ENCODE measurements around the gene RASD1. TPM values are rescaled to one million over a fixed set of nuclear protein-coding genes. Genes with fewer than 3 reads are reported as not detected.

RASD1 gene
- total RNA-seq, 2 experiments from 2014 or later: 0.18 to 0.21 TPM

DNA sequence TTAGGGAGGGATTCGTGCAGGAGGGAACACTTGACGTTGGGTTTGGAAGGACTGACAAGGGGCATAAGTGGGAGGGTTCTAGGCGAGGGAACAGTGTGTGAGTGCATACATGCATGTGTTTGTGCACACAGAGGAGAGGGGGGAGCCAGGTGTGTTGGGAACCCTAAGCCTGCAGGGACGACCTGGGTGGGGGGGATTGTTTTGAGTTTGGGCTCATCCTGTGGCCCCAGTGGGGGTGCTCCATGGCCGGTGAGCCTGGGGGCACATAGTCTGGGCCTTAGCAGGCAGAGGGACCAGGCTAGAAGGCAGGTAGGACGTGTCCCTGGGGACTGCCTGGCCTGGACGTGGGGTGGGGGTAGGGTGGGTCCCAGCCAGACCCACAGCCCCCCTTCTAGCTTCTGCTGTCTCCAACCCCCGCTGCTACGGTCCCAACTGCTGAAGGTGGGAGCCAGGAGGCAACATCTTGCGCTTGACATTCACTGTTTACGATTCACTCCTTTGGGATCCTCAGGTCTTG lies 11.9 kb upstream of the RASD1 start:
- no peak for ATAC-seq
- H3K4me3 Mint-ChIP-seq: no peak overlapping the region
- peaks cover 2% of the 10 kb centered on the region for H3K4me1 Mint-ChIP-seq
- POLR2A ChIA-PET: no interaction called here
- no peaks in the 10 kb centered on the region for H3K36me3 Mint-ChIP-seq (ENCODE audit: low read depth)
- H3K9me3 Mint-ChIP-seq (ENCODE audit: low read depth): no peaks in the 10 kb centered on the region
- DNase-seq: no peak
- no peak overlapping the region for H3K27ac Mint-ChIP-seq
- CTCF ChIA-PET: interaction anchor here (0.8 kb wide), 1 partner anchor 28 kb away, joined by 3 read pairs; no protein-coding TSS in a partner anchor
- intact Hi-C loops (cut with DNase I, micrococcal nuclease): no loop called here
- no peaks in the 10 kb centered on the region for H3K27me3 Mint-ChIP-seq

DNA sequence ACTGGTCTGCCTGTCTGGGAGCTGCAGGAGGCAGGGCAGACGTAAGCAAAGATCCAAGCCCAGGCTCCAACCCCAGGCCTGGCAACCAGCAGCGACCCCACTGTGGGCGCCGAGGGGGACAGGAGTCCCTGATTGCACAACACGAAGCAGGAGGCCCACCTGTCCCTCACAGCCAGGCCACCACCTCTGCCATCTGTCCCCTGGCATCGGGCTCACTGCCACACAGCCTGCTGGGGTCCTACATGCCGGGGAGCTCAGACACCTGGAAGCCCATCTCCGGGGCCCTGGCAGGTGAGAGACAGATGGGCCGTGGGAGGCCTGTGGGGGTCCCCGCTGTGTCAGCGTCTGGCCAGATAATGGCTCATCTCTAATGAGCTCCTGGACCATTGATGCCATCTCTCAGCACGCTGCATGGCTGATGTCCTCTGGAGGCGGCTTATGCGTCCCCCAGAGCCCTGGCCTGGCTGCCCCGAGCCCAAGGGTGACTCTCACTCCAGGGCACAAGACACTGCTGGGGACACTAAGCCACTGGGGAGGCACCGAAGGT lies 11.3 kb upstream of the RASD1 start:
- CTCF ChIA-PET: interaction anchor here (0.6 to 2.5 kb wide), 4 partner anchors 11 to 400 kb away, joined by 3 to 14 read pairs (median 4); partner anchors contain the start of gene RASD1
- ATAC-seq (no peak), DNase-seq (no peak)
- intact Hi-C loops (cut with DNase I, micrococcal nuclease): no loop called here
- H3K27me3 Mint-ChIP-seq: no peaks in the 10 kb centered on the region
- peaks cover 2% of the 10 kb centered on the region for H3K4me1 Mint-ChIP-seq
- H3K9me3 Mint-ChIP-seq (ENCODE audit: low read depth): no peaks in the 10 kb centered on the region
- no peak overlapping the region for H3K4me3 Mint-ChIP-seq
- POLR2A ChIA-PET: interaction anchor here (0.7 kb wide), 1 partner anchor 37 kb away, joined by 3 read pairs; no protein-coding TSS in a partner anchor
- no peak overlapping the region for H3K27ac Mint-ChIP-seq
- H3K36me3 Mint-ChIP-seq (ENCODE audit: low read depth): no peaks in the 10 kb centered on the region

GRCh38 chr17:17506893-17507464 lies 10.8 kb upstream of the RASD1 start:
- H3K4me3 Mint-ChIP-seq: no peak overlapping the region
- ATAC-seq: no peak
- no peak overlapping the region for H3K27ac Mint-ChIP-seq
- intact Hi-C loops (cut with DNase I, micrococcal nuclease): no loop called here
- ChIA-PET POLR2A (interaction anchor here (0.7 kb wide), 1 partner anchor 37 kb away, joined by 3 read pairs; no protein-coding TSS in a partner anchor), CTCF (interaction anchor here (0.6 to 2.5 kb wide), 3 partner anchors 10 to 401 kb away, joined by 3 to 14 read pairs (median 4); partner anchors contain the start of gene RASD1)
- H3K27me3 Mint-ChIP-seq: peaks cover 4% of the 10 kb centered on the region
- H3K36me3 Mint-ChIP-seq (ENCODE audit: low read depth): no peaks in the 10 kb centered on the region
- H3K4me1 Mint-ChIP-seq: peaks cover 2% of the 10 kb centered on the region
- H3K9me3 Mint-ChIP-seq (ENCODE audit: low read depth): no peaks in the 10 kb centered on the region
- no peak for DNase-seq

DNA sequence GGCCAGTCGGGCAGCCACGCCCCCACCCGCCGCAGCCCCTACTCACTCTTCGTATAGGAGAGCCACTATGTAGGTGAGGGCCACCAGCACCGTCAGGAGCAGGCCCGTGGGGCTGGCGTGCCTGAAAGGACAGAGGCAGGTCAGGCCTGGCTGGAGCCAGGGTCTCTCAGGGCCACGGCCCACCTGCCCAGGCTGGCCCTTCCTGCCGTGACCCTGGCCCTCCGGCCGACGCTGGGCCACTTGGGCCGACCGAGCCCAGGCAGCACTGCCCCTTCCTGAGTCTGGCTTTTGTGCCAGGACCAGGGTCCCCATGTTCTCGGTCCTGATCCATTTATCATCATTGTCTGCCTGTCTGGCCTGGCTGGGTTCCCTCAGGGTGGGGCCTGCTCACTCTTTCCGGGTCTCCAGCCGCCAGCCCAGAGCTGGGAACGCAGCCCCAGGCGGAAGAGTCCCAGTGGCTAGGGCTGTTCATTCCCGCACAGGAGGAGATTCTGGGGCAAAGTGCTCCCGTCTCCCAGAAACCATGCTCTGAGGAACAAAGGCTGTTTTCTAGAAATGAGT lies 10.1 kb upstream of the RASD1 start:
- H3K4me1 Mint-ChIP-seq: peaks cover 2% of the 10 kb centered on the region
- intact Hi-C loops (cut with DNase I, micrococcal nuclease): no loop called here
- DNase-seq (no peak), ATAC-seq (no peak)
- no peaks in the 10 kb centered on the region for H3K9me3 Mint-ChIP-seq (ENCODE audit: low read depth)
- peaks cover 6% of the 10 kb centered on the region for H3K27me3 Mint-ChIP-seq
- no peaks in the 10 kb centered on the region for H3K36me3 Mint-ChIP-seq (ENCODE audit: low read depth)
- CTCF ChIA-PET: interaction anchor here (2.5 kb wide), 1 partner anchor 9 kb away, joined by 14 read pairs; the partner anchor contains the start of gene RASD1
- H3K4me3 Mint-ChIP-seq: no peak overlapping the region
- POLR2A ChIA-PET: no interaction called here
- H3K27ac Mint-ChIP-seq: no peak overlapping the region

DNA sequence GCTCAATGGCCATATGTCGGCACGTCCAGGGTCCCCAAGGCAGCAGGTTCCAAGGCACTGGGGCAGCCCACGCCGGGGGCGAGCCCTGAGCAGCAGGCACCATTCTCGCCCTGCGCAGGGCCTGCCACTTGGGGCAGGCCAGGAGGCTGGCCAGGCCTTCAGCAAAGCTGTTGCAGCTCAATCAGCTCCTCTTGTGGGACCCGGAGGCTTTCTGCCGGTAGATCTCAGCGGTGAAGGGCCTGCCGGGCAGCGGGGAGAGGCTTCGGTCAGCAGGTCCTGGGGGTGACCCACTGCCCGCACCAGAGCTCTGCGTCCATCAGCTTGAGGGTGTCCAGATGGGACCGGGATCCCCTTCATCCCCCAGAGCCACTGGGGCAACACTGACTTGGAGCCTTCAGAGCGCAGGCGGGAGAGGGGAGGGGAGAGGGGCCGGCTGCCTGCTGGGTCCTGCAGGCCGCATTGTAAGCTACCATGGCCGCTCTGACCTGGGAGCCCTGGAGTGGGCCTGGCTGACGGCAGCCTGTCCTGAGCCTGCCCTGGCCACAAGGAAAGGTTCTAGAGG lies 9.5 kb upstream of the RASD1 start:
- H3K4me3 Mint-ChIP-seq: no peak overlapping the region
- CTCF ChIA-PET: interaction anchor here (2.5 kb wide), 1 partner anchor 9 kb away, joined by 14 read pairs; the partner anchor contains the start of gene RASD1
- POLR2A ChIA-PET: no interaction called here
- no peak for DNase-seq
- H3K27ac Mint-ChIP-seq: no peak overlapping the region
- no peak for ATAC-seq
- peaks cover 6% of the 10 kb centered on the region for H3K27me3 Mint-ChIP-seq
- no peaks in the 10 kb centered on the region for H3K4me1 Mint-ChIP-seq
- H3K36me3 Mint-ChIP-seq (ENCODE audit: low read depth): no peaks in the 10 kb centered on the region
- intact Hi-C loops (cut with DNase I, micrococcal nuclease): no loop called here
- no peaks in the 10 kb centered on the region for H3K9me3 Mint-ChIP-seq (ENCODE audit: low read depth)

DNA sequence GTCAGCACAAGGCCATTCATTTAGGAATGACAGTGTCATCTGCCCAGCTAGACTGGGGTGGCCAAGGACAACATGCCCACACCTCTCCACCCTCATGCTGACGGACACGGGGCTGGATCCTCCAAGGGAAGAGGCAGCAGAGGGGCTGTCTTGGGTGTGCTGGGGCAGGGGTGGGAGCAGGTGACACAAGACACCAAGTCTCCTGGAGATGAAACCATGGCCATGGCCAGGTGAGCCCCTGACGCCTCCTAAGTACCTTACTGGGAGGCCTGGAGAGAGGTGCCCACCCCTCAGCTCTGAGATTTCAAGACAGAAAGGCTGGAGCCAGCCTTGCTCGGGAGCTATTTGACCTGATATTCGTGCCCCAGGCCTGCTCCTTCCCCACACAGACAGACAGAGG lies 9.0 kb upstream of the RASD1 start:
- intact Hi-C loops (cut with DNase I, micrococcal nuclease): no loop called here
- Mint-ChIP-seq H3K9me3 (ENCODE audit: low read depth) (no peaks in the 10 kb centered on the region), H3K27ac (no peak overlapping the region), H3K36me3 (ENCODE audit: low read depth) (no peaks in the 10 kb centered on the region), H3K27me3 (peaks cover 6% of the 10 kb centered on the region), H3K4me3 (no peak overlapping the region), H3K4me1 (no peaks in the 10 kb centered on the region)
- ChIA-PET POLR2A (no interaction called here), CTCF (interaction anchor here (2.5 kb wide), 1 partner anchor 8 kb away, joined by 14 read pairs; the partner anchor contains the start of gene RASD1)
- DNase-seq (no peak), ATAC-seq (no peak)

GRCh38 chr17:17504341-17505140 lies 8.3 kb upstream of the RASD1 start:
- Mint-ChIP-seq H3K4me1 (no peaks in the 10 kb centered on the region), H3K4me3 (no peak overlapping the region), H3K27me3 (peaks cover 6% of the 10 kb centered on the region), H3K27ac (no peak overlapping the region), H3K36me3 (ENCODE audit: low read depth) (no peaks in the 10 kb centered on the region), H3K9me3 (ENCODE audit: low read depth) (no peaks in the 10 kb centered on the region)
- ATAC-seq: no peak
- CTCF ChIA-PET: no interaction called here
- POLR2A ChIA-PET: no interaction called here
- DNase-seq: no peak
- intact Hi-C loops (cut with DNase I, micrococcal nuclease): no loop called here

- intact Hi-C loops (cut with DNase I, micrococcal nuclease): no loop called here
- no peak for ATAC-seq
- Mint-ChIP-seq H3K4me1 (no peaks in the 10 kb centered on the region), H3K4me3 (no peak overlapping the region), H3K36me3 (ENCODE audit: low read depth) (no peaks in the 10 kb centered on the region), H3K9me3 (ENCODE audit: low read depth) (no peaks in the 10 kb centered on the region), H3K27ac (no peak overlapping the region), H3K27me3 (peaks cover 6% of the 10 kb centered on the region)
- ChIA-PET POLR2A (no interaction called here), CTCF (no interaction called here)
- no peak for DNase-seq
Measured at GRCh38 chr17:17503566-17504130, 7.5 kb upstream of the RASD1 start.

DNA sequence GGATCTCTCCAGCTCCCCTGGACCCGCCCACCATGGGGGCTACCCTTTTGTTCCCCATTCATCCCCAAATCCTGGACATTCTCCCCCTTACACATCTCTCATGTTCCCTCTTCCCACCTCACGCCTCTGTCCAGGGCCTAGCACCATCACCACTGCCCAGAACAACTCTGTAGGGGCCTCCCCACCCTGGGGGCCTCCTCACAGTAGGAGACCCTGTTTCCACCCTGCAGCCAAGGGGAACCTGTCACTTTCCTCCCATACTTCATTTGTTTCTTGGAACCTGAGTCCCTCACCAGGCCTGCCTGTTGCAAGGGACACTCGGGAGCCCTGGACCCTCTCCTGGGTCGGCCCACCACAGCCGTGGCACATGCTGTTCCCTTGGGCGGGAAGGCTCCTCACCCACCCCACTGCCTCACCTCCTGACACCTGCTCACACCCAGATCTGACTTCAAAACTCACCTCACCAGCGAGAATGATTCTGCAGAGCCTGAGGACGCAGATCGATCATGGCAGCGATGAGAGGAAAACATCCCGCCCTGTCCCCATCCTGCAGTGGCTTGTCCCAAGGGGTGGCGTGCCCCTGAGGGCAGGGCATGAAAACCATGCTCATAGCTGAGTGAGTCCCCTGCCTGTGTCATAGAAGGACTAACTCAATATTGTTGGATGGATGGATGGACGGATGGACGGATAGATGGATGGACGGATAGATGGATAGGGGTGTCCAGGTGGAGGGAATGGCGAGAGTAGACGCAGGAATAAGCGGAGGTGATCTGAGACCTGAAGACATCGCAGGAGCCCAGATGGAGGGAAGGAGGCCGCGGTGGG lies 6.8 kb upstream of the RASD1 start:
- CTCF ChIA-PET: interaction anchor here (0.7 kb wide), 1 partner anchor 13 kb away, joined by 3 read pairs; no protein-coding TSS in a partner anchor
- intact Hi-C loops (cut with DNase I, micrococcal nuclease): no loop called here
- H3K36me3 Mint-ChIP-seq (ENCODE audit: low read depth): no peaks in the 10 kb centered on the region

DNA sequence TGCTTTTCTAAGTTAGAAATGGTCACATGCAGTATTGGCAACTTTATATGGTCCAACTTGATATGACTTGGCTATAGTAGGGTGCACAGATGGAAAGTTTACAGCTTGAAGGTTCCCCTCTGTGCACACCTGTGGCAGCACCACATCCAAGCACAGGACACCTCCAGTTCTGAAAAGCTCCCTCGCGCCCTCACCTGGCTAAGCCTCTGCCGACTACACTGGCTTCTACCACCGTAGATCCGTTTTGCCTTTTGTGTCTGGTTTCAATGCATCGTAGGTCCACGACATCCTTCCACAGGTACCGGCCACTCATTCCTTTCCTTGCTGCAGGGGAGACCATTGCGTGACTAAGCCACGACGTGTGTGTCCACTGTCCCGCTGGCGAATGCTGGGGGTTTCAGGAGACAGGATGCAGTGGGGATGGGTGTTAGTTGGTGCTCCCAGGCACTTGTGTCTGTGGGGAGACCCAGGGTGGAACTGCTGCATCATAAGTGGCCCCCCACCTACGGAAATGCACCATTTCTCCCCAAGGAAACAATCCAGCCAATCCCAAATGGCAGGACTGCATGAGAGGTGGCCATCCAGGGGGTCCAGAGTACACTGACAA lies 4.9 kb upstream of the RASD1 start:
- ATAC-seq (no peak), DNase-seq (peak; percentile 60)
- Mint-ChIP-seq H3K4me3 (no peak overlapping the region), H3K9me3 (ENCODE audit: low read depth) (no peaks in the 10 kb centered on the region), H3K36me3 (ENCODE audit: low read depth) (no peaks in the 10 kb centered on the region), H3K27ac (no peak overlapping the region), H3K4me1 (peaks cover 3% of the 10 kb centered on the region), H3K27me3 (peaks cover 6% of the 10 kb centered on the region)
- ChIA-PET POLR2A (interaction anchor here (0.6 kb wide), 1 partner anchor 1025 kb away, joined by 6 read pairs; no protein-coding TSS in a partner anchor), CTCF (interaction anchor here (0.6 kb wide), 1 partner anchor 140 kb away, joined by 3 read pairs; no protein-coding TSS in a partner anchor)
- intact Hi-C loops (cut with DNase I, micrococcal nuclease): loop anchor here in 1 of 2 experiments (1.0 kb wide), 1 partner anchor 146 kb away; no protein-coding TSS in a partner anchor

More for the DNA sequence above, 6.8 kb upstream of the RASD1 start:
- H3K4me1 Mint-ChIP-seq: no peaks in the 10 kb centered on the region
- DNase-seq (no peak), ATAC-seq (no peak)
- H3K27ac Mint-ChIP-seq: no peak overlapping the region
- no peak overlapping the region for H3K4me3 Mint-ChIP-seq
- H3K27me3 Mint-ChIP-seq: peaks cover 6% of the 10 kb centered on the region
- POLR2A ChIA-PET: no interaction called here
- no peaks in the 10 kb centered on the region for H3K9me3 Mint-ChIP-seq (ENCODE audit: low read depth)
